GM19463 (cell line): ENCODE results near the gene MAOA.
"Not testable (repeated sequence)": the region's sequence is repeated elsewhere in the genome, so short reads cannot be mapped to it uniquely, and the experiment has no call there.

Source experiments
- ATAC-seq: cut with Tn5 transposase; IDR thresholded peaks from one replicate; pipeline ENCODE4 v1.9.1; 2021; ENCODE audit warnings: mild to moderate bottlenecking, moderate library complexity; ENCODE audit not compliant: unreplicated experiment

Gene MAOA

GRCh38 chrX:43661521-43662240 is 5.6 kb downstream of the MAOA start:
- ATAC-seq, result no peak

DNA sequence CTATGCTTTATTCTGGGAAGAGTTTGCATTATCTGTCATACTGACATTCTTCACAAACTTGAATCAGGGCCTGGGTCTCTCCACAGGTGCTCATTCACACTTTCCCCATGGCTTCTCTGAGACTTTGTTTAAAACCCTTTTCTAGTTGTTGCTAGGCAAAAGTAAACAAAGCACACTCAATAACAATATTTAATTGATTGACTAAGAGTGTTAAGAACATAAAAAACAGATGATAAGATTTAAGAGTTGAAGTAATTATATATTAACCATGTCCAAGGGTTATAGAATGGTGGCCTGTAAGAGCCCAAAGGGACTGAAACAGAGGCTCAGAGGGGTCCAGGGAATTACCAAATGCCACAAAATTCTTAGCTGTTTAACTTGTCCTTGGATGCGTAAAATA is 7.1 kb downstream of the MAOA start:
- ATAC-seq, result no peak

DNA sequence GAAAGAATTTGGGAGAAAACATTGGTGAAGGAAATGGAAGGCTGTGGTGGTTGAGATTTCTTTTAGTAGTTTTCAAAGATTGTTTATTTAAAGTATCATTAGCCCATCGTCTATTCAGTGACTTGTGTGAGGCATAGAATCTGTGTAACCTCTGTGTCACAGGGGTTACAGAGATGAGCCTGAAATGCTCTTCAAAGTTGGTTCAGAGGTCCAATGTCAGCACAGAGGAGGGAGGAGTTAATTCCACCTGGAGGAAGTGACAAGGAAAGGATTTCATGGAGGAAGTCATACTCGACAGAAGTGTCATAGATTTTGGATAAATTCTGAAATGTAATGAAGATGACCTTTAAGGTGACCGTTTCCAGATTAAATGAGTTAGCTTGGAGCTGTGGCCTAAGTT is 8.2 kb downstream of the MAOA start:
- ATAC-seq, result no peak

- ATAC-seq, result no peak
These were observed 8.6 kb downstream of the MAOA start for GRCh38 chrX:43664708-43665107.

- ATAC-seq, result no peak
These were observed 10.3 kb downstream of the MAOA start for GRCh38 chrX:43666311-43666912.

- ATAC-seq, result not testable (repeated sequence)
These were observed 20.0 kb downstream of the MAOA start for GRCh38 chrX:43675965-43676628.

GRCh38 chrX:43676971-43677572 is 21.0 kb downstream of the MAOA start:
- no peak for ATAC-seq

- ATAC-seq, result no peak
These were observed 21.9 kb downstream of the MAOA start for GRCh38 chrX:43677993-43678392.

- no peak for ATAC-seq
These were observed 23.0 kb downstream of the MAOA start for GRCh38 chrX:43679058-43679457.

DNA sequence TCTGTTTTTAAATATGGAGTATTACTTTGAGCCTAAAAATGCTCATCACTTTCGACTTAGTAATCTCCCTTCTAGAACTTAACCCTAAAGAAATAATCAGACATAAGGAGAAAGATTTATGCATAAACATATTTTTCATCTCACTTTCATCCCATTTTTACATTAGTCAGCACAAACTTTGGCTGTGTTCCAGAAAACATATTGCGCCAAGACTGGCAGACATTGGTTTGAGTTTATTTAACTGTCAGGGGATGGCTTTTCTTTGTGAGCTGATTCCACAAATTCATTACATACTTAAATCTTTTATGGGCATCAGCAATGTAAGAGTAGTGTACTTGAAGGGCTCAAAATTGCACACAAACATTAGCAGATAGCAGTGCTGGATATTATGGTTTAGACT is 23.7 kb downstream of the MAOA start:
- ATAC-seq, result no peak

GRCh38 chrX:43682726-43683125 is 26.6 kb downstream of the MAOA start:
- no peak for ATAC-seq

DNA sequence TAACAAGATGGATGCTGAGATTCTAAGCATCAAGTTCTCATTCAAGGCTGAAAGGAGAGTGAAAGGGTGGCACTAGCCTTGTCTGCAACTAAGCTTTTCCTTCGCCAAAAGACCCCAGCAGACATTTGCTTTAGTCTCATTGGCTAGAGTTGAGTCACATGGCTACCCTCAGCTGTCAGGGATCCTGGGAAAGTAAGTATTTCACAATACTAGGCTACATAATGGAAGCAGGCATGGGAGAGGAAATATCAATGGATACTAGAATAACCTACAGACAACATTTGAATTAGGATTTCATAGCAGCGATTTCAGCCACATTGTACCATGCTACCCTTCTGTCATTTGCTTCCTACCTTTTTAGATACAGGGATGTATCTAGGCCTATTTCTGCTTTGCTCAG is 29.1 kb downstream of the MAOA start:
- no peak for ATAC-seq

DNA sequence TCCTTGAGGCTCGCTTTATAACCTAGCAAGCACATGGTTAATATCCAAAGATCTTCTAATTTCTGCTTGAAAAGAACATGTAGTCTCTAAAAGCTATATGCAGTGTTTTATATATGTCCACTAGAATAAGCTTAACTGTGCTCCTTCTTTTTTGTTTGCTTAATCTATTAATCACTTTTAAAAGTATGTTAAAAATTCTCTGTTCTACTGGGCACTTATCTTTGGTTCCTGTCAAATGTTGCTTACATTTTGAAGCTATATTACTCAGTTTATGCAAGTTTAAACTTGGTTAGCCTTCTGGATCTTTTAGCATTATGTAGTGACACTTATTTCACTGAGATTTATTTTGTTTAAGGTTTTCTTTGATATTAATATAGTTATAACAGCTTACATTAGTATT is 32.5 kb downstream of the MAOA start:
- ATAC-seq, result no peak

- ATAC-seq, result no peak
These were observed 37.7 kb downstream of the MAOA start for GRCh38 chrX:43693602-43694406.

GRCh38 chrX:43699475-43699874 is 43.4 kb downstream of the MAOA start:
- no peak for ATAC-seq

DNA sequence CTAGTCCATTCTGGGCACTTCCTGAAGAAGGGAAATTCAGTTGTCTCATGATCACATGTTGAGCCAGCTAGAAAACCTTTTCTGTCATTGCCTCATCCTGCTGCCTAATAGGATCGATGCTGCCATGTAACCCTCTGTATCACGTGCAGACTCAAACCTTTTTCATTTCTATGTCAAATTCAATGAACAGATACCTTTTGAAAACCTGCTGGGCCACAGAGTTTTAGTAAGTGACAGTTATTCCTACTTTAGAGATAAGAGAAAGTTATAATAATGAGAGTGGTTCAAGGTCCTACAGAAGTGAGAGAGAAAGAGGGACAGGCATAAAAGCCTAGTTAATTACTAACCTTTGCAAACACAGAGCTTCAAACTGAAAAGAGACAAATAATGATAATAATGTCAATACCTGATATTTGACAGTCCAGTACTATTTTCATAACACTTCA is 46.0 kb downstream of the MAOA start:
- ATAC-seq, result no peak

DNA sequence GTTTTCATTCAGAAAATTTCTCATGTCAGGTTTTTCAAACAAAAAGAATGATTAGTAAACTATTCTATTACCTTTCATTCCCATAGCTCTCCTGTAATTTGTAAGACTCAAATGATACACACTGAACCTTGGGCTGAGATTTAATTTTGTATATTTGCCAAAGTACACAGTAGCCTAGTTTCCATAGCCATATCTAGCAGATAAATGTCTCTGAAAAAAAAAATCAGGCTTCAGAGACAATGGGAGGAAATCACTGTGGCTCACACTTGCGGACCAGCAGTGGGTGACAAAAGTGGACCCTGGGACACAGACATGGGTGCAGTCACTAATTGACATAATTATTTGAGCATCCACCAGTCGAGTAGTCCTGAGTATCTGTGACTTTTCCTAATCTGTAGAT is 46.6 kb downstream of the MAOA start:
- ATAC-seq, result no peak

GRCh38 chrX:43703211-43703791 is 47.2 kb downstream of the MAOA start:
- ATAC-seq, result no peak

DNA sequence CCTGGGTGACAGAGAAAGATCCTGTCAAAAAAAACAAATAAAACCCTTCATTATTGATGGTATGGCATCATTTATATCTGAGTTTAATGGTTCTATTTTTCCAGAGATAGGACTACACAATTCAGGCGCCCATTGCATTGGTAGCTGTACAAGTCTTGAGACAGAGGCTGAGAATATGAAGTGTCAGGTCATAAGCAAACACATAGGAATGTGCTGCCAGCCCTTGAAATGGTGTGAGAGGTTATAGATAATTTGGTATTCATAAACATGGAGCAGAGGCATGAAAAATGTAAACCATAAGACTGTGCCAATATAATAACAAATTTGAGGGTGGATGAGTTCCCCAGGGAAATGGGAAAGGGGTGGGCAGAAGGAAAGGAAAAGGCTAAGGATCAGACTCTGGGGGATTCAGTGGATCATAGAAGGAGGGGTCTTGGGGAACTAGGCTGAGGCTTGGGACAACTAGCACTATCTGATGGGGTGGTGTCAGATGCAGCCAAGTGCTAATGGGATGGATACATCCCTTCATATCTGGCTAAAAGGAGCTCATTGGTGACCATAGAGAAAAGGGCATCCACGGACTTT is 50.8 kb downstream of the MAOA start:
- ATAC-seq, result no peak

GRCh38 chrX:43707812-43708548 is 51.9 kb downstream of the MAOA start:
- ATAC-seq, result no peak
